ES-I3 (cell line): ENCODE data around the gene CYP4F8.
"Not testable (repeated sequence)": the region's sequence is repeated elsewhere in the genome, so short reads cannot be mapped to it uniquely, and the experiment has no call there.

Experiments
- H3K36me3 ChIP-seq: 2 replicates; pipeline ENCODE4 v1.6.1; 2013; ENCODE audit warnings: mild to moderate bottlenecking, low read length, control low read depth, moderate library complexity; ENCODE audit not compliant: insufficient read depth
- H3K4me1 ChIP-seq: 2 replicates; pipeline ENCODE4 v1.6.1; 2013; ENCODE audit warnings: mild to moderate bottlenecking, control low read depth, low read length; ENCODE audit not compliant: insufficient read depth
- H3K9ac ChIP-seq: 2 replicates; pipeline ENCODE4 v1.6.1; 2013; ENCODE audit warnings: low read depth, mild to moderate bottlenecking, low read length, moderate library complexity
- H3K9me3 ChIP-seq: 2 replicates; pipeline ENCODE4 v1.6.1; 2013; ENCODE audit warnings: mild to moderate bottlenecking, low read length, moderate library complexity; ENCODE audit not compliant: control insufficient read depth, insufficient read depth

The CYP4F8 gene

DNA sequence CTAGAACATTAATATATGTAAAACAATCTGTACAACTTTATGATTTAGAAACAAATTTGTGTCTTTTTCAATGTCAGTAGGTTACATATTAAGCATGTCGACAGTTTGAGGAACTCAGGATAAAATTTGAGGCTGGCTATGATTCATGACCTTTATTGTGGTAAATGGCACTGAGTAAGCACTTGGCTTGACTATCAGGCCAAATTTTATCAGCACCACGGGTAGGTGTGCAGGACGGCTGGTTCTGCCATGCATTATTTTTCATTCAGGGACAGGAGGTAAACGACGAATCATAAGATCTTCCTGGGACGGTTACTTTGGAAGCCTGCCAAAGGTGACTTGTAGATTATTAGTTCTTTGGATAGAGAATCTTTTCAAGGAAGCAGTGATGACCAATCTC, 19.9 kb upstream of the CYP4F8 start:
- Histone ChIP-seq H3K9me3 (no peaks in the 10 kb centered on the region), H3K9ac (no peak overlapping the region), H3K4me1 (no peaks in the 10 kb centered on the region), H3K36me3 (no peaks in the 10 kb centered on the region)

DNA sequence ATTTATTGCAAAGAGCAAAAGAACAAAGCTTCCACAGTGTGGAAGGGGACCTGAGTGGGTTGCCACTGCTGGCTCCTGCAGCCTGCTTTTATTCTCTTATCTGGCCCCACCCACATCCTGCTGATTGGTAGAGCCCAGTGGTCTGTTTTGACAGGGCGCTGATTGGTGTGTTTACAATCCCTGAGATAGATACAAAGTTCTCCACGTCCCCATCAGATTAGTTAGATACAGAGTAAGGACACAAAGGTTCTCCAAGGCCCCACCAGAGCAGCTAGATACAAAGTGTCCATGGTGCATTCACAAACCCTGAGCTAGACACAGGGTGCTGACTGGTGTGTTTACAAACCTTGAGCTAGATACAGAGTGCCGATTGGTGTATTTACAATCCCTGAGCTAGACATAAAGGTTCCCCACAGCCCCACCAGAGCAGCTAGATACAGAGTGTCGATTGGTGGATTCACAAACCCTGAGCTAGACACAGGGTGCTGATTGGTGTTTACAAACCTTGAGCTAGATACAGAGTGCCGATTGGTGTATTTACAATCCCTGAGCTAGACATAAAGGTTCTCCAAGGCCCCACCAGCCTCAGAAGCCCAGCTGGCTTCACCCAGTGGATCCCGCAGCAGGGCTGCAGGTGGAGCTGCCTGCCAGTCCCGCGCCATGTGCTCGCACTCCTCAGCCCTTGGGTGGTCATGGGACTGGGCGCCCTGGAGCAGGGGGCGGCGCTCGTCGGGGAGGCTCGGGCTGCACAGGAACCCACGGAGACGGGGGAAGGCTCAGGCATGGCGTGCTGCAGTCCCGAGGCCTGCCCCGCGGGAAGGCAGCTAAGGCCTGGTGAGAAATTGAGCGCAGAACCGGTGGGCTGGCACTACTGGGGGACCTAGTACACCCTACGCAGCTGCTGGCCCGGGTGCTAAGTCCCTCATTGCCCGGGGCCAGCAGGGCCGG, 6.8 kb upstream of the CYP4F8 start:
- H3K36me3 ChIP-seq, H3K9ac ChIP-seq, H3K4me1 ChIP-seq, H3K9me3 ChIP-seq: not testable (repeated sequence)

DNA sequence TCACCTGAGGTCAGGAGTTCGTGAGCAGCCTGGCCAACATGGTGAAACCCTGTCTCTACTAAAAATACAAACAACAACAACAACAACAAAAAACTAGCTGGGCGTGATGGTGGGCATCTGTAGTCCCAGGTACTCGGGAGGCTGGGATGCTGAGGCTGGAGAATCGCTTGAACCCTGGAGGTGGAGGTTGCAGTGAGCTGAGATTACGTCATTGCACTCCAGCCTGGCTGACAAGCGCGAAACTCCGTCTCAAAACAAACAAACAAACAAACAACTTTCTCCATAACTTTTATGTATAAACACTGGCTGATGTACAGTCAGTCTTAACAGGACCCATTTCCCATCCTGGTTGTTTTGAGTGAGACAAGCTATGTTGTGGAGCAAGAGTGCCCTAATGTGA, 5.8 kb upstream of the CYP4F8 start:
- H3K4me1 ChIP-seq: no peaks in the 10 kb centered on the region
- H3K9me3 ChIP-seq: no peaks in the 10 kb centered on the region
- H3K36me3 ChIP-seq: no peaks in the 10 kb centered on the region
- H3K9ac ChIP-seq: no peak overlapping the region

DNA sequence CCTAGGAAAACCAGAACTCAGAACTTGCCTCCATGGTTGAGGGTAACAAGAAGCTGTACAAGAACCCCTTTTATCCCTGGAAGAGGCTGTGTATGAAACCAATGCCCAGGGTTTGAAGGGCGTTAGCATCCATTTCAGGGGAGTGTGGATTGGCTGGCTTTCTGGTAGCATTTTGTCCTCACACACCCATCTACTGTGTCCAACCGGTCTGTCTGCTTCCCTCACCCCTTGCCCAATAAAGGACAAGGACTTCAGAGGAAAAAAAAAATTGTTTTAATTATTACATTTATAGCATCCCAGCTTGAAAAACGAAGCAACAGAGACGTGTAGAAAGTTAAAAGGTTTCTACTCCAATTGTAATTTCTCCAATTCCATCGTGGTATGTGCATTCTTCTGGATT, 2.7 kb upstream of the CYP4F8 start:
- no peaks in the 10 kb centered on the region for H3K9me3 ChIP-seq
- H3K9ac ChIP-seq: no peak overlapping the region
- H3K36me3 ChIP-seq: no peaks in the 10 kb centered on the region

DNA sequence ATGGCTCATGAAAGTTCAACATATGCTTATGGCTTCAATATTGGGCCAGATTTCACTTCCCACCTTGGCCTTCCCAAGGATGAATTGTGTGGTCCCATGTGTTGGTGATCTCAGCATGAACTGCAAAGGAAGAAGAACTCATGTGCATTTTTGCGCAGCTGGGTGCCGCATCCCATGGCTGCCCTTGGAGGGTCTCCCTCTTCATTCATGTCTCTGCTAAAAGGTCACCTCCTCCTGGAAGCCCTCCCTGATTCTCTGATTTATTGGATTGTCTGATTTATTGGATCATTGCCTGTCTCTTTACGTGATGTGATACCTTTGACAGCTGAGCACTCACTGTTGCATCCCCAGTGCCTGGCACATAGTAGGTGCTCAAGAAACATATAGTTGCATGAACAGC, 1.7 kb upstream of the CYP4F8 start:
- no peaks in the 10 kb centered on the region for H3K36me3 ChIP-seq
- no peaks in the 10 kb centered on the region for H3K4me1 ChIP-seq
- no peaks in the 10 kb centered on the region for H3K9me3 ChIP-seq
- H3K9ac ChIP-seq: no peak overlapping the region

More for the DNA sequence above, 2.7 kb upstream of the CYP4F8 start:
- no peaks in the 10 kb centered on the region for H3K4me1 ChIP-seq

DNA sequence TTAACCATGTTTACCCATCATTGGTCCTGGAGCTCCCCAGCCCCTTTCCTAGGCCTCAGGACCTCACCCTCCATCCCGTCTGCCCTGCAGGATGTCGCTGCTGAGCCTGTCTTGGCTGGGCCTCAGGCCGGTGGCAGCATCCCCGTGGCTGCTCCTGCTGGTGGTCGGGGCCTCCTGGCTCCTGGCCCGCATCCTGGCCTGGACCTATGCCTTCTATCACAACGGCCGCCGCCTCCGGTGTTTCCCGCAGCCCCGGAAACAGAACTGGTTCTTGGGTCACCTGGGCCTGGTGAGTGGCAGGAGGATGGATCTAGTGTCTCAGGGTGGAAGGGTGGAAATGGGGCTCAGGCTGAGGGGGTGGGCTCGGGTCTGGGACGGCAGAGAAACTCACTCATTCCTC, 508 bp downstream of the CYP4F8 start:
- Histone ChIP-seq H3K9ac (no peak overlapping the region), H3K36me3 (no peaks in the 10 kb centered on the region), H3K4me1 (no peaks in the 10 kb centered on the region), H3K9me3 (no peaks in the 10 kb centered on the region)

DNA sequence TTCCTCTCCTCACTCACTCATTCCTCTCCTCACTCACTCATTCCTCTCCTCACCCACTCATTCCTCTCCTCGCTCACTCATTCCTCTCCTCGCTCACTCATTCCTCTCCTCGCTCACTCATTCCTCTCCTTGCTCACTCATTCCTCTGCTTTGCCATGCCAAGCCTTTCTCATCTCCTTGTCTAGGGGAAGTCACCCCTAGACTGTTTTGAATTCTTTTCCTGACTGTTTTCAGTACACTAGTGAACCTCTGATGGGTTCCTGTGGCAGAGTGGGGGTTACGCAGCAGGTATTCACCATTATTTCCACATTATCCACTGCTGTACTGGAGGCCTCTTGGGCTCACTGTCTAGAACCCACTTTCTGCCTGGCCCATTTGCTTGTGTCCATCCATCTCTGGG, 1.2 kb downstream of the CYP4F8 start:
- no peaks in the 10 kb centered on the region for H3K36me3 ChIP-seq
- no peaks in the 10 kb centered on the region for H3K4me1 ChIP-seq
- H3K9me3 ChIP-seq: no peaks in the 10 kb centered on the region
- H3K9ac ChIP-seq: no peak overlapping the region

DNA sequence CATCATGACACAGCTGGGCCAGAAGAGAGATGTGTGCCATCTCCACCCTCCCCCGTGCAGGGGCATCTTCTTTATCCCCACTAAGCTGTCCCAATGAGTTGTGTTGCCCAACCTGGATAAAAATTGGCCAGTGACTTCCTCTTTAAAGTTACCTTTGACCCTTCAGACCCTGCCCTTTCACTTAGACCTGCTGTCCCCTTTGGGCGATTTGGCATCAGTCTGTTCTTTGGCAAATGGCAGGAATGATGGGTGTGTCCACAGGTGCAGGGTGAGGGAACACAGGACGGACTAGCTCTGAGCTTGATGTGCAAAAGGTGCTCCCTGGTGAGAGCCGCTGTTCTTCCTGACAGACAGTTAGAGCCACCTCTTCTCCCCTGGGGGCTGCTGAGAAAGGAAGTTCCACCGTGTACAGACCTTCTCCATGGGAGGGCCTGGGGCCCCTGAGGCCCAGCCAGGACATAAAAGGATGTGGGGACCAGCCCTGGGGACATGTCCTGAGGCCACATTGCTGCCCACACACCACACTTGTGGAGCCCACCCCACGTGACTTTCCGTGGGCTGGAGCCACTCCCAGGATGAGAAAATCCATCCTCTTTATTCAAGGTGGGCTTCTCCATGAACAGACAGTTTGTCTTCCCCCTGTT, 1.7 kb downstream of the CYP4F8 start:
- Histone ChIP-seq H3K9me3 (no peaks in the 10 kb centered on the region), H3K9ac (no peak overlapping the region), H3K36me3 (no peaks in the 10 kb centered on the region), H3K4me1 (no peaks in the 10 kb centered on the region)

DNA sequence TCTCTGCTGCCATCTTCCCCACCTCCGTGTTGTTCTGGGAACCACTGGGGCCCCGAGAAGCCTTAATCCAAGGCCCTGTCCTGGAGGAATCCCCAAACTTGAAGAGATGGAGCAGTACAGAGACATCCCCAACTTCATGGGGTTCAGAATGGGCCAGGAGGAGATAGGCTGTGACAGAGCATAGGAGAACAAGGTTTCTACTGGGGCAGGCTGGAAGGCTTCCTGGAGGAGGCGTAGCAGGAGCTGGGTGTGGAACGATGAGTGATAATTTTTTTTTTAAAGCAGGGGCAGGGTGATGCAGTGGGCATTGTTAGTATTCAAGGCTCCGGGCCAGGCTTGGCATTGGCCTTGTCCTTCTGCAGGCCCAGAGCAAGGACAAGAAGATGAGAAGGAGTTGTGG, 3.3 kb downstream of the CYP4F8 start:
- Histone ChIP-seq H3K36me3 (no peaks in the 10 kb centered on the region), H3K4me1 (no peaks in the 10 kb centered on the region), H3K9ac (no peak overlapping the region), H3K9me3 (no peaks in the 10 kb centered on the region)

DNA sequence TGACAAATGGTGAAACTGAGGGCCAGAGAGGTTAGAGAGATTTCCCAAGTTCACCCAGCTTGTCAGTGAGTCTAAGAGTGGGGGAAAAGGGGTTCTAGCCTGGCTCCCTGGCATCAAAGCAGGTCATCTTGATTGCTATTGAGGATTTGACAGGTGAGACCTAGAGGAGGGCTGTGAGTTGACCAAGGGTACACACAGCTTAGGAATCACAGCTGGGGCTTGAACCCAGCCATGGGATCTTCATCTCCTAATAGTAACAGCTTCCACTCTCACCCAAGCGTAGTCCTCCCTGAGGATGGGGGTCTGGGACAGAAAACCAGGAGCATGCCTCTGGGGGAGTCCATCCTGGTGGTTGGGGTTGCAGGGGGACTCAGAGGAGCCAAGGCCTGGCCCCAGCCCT, 6.8 kb downstream of the CYP4F8 start:
- Histone ChIP-seq H3K9me3 (no peaks in the 10 kb centered on the region), H3K9ac (no peak overlapping the region), H3K4me1 (no peaks in the 10 kb centered on the region), H3K36me3 (no peaks in the 10 kb centered on the region)

DNA sequence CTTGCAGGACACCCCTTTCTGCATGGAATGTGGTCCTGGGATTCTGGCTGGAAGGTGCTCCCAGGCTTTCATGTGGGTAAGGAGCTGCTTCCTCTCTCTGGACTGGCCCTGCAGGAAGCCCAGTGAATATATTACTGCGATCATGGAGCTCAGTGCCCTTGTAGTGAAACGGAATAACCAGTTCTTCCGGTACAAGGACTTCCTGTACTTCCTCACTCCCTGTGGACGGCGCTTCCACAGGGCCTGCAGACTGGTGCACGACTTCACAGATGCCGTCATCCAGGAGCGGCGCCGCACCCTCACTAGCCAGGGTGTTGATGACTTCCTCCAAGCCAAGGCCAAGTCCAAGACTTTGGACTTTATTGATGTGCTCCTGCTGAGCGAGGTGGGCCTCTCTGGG, 8.0 kb downstream of the CYP4F8 start:
- no peaks in the 10 kb centered on the region for H3K9me3 ChIP-seq
- H3K4me1 ChIP-seq: no peaks in the 10 kb centered on the region
- H3K9ac ChIP-seq: no peak overlapping the region
- H3K36me3 ChIP-seq: no peaks in the 10 kb centered on the region

DNA sequence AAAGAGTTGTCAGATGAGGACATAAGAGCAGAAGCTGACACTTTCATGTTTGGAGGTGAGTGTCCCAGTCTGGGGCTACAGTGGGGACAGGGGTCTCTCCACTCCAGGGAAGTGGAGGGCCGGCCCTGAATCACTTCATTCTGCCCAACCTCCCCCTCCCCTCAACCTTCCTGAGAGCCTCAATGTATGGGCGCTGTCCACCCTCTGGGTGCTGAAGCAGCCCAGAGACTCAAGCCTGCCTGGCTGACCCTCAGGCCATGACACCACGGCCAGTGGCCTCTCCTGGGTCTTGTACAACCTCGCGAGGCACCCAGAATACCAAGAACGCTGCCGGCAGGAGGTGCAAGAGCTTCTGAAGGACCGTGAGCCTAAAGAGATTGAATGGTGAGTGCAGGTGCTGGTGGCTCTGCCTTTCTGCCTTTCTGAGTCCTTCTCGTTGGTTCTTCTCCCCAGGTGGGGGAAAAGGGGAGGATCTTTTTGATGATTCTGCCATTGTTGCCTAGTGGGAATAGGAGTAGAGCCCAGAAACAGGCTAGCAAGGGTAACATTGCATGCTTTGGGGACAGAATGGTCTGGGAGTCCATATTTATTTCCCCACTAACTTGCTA, 8.8 kb downstream of the CYP4F8 start:
- H3K4me1 ChIP-seq: no peaks in the 10 kb centered on the region
- no peaks in the 10 kb centered on the region for H3K9me3 ChIP-seq
- H3K9ac ChIP-seq: no peak overlapping the region
- H3K36me3 ChIP-seq: no peaks in the 10 kb centered on the region

DNA sequence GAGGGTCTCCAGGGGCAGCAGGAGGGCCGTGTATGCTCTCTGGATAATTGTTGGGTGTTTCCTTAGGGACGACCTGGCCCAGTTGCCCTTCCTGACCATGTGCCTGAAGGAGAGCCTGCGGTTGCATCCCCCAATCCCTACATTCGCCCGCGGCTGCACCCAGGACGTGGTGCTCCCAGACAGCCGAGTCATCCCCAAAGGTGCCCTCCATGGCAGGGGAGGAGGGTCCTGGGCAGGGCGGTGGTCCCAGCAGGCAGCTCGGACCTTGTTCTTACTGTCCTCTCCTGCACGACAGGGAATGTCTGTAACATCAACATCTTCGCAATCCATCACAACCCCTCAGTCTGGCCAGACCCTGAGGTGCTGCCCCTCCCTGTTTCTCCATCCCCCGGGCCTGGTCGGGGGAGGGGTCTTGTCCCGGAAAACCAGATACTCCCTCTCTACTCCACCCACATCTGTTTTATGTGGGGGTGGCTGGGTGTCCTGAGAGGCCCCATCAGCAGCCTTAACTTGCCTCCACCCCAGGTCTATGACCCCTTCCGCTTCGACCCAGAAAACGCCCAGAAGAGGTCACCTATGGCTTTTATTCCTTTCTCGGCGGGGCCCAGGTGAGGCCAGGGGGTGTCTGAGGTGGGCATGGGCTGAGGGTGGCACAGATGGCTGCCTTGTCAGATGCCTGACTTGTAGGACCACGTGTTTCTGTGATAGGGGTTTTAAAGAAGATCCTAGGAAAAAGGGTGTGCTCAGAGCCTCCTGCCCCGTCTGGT, 13.4 kb downstream of the CYP4F8 start:
- Histone ChIP-seq H3K36me3 (no peaks in the 10 kb centered on the region), H3K4me1 (no peaks in the 10 kb centered on the region), H3K9ac (no peak overlapping the region), H3K9me3 (no peaks in the 10 kb centered on the region)
